ENCODE results near the gene CD93.

CD93 gene

DNA sequence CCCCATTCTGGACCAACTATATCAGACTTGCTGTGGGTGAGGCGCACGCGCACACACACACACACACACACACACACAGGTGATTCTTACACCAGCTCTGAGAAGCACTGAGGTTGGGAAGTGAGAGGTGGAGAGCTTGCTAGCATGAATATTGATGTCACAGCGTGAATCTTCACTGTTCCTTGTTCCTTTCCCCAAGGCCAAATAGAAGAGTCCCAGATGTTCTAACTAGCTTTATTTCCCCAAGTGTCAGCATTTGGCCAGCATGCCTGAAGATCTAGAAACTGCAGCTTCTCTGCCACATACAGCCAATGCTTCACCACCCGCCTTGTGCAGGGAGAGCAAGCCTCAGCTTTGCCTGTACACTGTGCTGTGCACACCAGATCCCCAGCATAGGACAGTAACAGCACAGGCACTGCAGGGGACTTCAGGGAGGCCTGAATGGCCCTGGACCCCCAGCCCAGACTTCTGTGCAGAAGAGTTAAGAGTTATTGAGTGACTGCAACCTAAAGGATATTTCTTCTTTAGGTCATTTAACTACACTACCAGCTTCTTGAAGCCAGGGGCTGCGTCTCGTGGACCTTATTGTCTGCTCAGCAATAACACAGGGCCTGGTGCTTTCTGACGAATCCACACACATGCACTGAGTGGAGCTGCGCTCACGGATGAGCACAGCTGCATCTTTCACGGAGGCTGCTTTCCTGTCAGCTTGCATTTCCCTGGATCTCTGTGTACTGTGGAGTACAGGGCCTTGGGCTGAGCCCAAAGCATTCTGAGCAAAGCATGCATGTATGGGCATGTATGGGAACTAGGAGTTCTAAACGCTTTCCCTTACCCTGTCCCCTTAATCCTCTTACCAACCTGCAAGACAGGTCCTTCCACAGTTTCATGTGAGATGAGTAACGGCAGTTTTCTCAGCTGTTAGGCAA, 13.9 kb upstream of the CD93 start:
- DNase-seq = no peak

DNA sequence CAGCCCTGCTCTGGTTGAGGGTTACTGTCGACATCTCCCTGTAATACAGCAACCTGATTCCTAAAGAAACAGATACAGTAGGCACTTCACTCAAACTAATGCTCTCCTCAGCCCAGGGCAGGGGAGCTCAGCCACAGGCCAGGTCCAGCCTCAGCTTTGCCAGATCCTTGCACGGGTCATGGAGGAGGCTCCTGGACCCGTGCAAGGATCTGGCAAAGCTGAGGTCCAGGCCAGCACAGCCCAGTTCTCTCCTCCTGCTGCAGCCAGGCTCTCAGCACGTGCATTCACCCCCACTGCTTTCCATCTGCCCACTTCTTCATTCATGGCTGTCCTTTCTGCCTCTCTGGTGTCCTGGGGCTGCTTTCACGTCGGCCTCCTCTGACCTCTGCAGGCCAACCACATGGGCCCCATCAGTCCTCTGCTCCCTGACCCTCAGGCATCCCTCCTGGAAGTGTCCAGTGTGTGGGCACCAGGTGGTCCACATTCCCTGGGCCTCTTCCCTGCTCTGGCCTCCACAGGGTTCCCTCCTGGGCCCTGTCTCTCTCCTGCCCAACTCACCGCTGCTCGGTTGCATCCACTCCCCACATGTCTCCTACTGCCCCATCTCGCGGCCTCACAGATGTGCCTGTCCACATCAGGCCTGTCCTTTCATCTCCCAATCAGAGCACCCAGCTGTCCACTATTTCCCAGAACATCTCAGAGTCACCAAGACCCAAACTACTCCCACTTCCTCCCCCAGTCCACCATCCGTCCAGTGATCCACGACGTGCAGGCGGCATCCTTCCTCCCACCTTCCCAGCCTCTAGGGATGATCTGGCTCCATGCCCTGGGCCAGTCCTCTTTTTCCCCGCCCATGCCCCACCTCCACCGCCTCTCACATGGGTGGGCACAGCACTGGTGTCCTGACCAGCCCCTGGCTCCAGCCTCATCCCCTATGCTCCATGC, 11.8 kb upstream of the CD93 start:
- DNase-seq = peak; percentile 35

DNA sequence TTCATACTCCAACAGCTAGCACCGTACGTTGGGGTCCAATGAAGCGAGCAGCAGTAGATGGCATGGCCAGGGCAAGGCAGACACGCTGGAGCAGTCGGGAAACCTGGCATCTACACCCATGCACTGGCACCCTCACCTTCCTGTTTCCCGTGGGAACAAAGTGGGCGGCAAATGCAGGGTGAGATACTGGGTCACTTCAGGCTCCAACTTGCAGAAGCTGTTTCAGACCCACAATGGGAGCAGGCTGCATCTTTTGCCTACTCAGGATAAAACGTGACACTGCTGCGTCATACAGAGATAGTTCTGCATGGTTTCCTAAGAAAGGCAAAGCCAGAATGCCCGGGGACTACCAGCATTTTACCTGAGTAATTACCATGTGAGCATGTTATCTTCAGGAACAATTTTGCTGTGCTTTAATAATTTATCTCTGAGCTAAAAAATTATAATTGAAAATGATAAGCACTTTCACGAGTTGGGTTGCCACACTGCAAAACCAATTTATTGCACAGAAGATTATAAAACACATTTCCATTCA, 10.9 kb upstream of the CD93 start:
- DNase-seq = no peak

DNA sequence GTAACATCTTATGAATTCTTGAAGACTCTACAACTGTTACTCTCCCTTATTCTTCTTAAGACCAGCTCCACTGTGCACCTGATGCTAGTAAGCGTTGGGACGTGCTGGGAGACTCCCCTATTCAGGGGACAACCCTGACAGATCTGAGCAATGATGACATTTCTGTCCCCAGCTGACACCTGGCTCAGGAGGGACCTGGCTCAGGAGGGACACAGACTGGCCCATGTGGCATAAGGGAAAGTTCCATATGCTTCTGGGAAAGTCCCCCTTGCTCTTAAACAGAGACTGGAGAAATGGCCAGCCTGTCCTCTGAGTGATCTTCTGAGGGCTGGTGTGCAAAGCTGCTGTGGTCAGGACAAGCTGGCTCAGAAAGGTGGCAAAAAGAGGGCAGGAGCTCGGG, 10.0 kb upstream of the CD93 start:
- DNase-seq = no peak

DNA sequence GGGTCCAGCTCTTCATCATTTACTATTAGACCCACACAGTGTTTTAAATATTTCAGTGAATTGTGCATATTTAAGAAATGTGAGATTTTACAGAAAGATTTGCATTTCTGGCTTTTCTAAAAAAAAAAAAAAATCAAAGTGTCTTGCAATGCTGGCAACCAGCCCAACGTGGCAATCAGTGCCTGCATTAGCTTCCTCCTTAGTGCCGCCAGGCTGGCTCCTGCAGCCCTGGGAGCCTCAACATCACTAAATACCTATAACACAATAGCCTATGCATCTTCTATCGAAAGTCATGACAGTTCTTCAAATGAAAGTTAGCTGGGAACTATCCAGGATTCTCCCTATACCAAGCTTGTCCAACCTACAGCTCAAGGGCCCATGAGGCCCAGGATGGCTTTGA, 9.4 kb upstream of the CD93 start:
- DNase-seq = no peak

DNA sequence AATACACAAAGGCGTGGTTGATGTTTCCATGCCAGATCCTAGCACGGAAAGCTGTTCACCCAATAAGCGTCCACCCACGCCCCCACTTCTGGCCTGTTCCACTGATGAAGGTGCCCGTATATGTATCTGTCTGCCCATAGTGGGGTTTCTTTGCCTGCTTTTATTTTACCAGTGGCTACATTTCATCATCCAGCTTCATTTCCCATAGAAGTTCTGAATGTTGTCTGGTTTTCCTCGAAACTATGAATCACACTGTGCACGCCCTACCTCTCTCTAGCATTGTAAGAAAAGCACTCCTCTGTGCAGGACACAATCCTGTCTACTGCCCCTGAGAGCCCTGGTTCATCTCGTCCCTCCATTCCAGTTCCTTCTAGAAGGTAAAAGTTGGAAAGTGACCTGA, 8.8 kb upstream of the CD93 start:
- peak; percentile 36 for DNase-seq

DNA sequence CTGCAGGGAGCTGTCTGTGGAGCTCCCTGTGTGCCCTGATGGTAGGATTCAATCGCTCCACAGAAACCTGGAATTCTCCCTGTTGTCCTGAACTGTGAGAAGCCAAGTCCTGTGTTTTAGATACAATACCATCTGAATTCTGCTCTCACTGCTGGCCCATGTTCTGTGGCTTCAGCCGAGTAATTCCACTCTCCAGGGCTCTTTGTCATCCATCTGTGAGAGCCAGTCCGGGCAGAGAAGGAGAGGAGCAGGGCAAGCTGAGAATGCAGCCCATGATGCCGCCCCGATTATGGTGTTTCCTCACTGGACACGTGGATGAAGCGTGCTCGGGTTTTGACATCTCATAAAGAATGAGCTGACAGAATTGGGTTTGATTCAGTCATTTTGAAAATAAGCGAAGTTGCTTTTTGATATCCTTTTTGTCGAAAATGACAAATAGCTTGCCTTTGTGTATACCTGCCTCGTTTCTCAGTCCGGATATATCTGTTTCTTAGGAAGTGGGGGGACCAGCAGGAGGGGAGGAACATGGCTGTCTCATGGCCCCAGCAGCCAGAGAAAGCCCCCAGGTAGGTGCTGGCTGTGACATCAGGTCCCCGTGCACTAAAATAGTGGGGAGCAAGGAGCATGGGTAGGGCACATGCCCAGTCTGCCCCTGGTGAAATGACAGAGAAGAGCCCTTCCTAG, 8.2 kb upstream of the CD93 start:
- DNase-seq = no peak

DNA sequence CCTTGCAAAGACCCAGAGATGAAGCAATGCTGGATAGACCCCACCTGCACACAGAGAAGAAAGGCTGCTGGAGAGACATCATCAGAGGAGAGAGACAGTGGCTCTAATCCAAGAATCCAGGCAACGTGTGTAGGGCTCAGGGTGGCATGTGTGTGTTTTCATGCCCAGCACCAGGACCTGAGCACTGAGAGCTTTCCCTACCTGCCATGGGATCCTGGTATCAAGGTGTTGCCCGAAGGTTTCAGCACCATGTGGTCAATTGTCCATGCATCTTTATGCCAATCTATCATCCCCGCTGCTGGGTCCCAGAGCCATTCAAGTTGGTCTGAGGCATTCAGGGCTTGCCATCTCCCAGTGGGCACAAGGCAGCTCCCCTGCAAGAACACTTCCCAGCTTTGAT, 7.5 kb upstream of the CD93 start:
- DNase-seq = no peak

DNA sequence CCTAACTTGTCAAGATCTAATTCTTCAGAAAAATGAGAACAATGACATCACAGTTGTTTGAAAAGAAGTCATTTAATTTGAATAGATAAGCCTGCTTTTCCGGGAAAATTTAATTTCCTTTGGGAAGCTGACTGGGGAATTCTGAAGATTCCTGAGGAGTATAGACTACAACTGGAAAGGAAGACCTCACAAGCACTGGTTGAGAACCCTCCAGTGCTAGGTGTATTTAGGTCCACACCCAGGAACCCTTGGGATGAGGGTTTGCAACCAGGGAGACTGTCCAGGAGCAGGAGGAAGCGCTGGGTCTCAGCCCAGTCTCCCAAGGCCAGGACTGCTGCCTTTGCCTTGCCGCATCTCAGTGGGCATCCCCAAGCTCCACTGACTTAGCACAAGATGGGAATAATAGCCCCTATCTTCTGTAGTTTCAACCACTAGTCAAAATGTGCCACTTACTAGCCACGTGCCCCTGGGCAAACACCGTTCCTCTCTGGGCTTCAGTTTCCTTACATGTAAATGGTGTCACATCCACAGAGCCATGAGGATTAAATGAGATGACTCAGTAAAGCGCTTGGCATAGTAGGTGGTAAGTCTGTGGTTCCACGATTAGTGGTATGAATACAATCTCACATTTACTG, 6.9 kb upstream of the CD93 start:
- DNase-seq = no peak

DNA sequence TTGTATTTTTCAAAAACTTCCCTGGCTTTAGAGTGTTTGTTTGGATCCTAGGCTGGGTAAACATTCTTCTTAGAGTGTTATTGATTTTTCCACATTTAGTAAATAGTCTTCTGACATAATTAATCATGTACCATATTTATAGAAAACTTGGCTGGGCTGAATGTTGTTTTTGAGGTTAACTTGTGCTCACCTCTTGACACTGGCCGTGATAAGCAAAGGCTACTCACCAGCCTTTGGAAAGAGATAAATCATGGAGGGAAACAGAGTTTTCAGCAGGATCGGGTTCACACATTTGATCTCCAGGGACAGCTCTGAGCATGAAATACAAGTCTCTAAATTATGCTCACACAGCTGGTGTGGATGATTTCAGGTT, 6.2 kb upstream of the CD93 start:
- DNase-seq = no peak

DNA sequence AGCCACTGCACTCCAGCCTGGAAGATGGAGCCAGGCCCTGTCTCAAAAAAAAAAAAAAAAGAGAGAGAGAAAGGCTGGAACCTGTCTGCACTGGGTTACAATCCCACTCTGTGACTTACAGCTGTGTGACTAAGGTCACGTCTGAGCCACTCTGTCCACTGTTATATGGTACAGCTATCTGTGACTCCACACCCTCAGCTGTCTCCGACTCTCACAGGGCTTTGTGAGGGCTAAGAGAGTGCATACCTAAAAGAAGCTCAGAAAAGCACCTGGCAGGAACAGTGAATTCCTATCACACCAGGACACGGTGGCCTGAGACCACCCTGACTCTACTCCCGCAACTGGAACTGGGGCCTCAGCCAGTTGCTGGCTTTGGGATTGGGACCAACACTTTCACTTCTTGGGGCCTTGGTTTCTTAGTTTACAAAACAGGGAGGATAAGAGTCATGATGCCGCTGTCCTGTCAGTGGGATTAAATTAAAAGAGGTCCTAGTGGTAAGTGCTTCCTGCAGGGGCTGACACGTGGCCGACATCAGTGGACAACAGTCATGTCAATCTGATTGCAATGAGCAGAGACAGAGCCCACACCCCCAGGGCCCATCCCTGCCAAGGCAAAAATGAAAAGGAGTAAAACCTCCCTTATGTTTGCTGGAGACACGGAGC, 5.7 kb upstream of the CD93 start:
- DNase-seq = no peak

DNA sequence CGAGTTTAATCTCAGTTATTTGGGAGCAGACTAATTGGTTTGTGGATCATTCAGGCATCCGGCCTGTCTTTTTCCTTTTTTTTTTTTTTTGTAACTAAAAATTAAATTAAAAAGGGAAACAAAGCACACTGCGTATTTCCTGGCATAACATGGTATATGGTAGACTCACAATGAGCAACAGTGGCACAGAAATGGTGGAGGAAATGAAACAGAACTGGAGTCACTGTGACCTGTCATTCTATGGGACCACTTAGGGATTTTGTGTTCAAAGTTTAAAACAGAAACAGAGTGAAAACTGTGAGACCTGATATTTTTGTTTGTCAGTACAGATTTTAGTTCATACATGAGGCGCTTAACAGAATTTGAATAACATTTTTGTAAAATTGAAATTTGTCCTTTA, 4.8 kb upstream of the CD93 start:
- DNase-seq = peak; percentile 31

DNA sequence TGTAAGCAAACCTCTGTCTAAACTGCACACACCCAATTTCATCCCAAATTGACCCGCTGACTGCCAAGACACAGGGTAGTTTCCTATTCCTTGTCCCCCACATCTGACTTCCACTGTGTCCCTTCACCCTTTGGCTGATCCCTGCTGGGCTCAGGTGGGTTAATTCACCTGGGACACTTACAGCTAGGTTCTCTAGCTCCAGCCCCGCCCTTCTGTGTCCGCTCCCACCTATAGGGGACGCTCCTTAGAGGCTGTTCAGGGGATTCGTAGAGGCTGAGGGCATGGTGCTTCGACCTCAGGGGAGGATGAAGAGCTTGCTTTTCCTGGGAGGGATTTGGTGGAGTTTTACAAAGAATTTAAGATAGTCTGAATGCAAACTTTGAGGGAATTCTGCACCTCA, 4.0 kb upstream of the CD93 start:
- DNase-seq = no peak

DNA sequence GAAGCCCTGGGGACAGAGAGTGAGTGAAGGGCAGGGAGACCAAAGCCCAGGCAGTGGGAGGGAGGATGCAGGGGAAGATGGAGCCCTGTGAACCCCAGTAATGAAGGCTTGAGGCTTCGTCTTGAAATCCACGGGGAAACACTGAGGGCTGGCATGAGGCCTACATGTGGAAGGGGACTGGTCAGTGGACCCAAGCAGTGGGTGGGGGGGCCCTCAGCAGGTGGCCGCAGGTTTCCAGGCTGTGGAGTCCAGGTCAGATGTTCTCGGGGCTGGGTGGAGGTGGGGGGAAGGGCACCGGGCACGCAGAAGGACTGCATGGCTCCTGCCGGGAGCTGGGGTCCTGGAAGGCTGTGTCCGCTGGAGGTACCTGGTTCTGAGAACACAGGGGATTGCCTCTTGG, 2.7 kb upstream of the CD93 start:
- DNase-seq = no peak

DNA sequence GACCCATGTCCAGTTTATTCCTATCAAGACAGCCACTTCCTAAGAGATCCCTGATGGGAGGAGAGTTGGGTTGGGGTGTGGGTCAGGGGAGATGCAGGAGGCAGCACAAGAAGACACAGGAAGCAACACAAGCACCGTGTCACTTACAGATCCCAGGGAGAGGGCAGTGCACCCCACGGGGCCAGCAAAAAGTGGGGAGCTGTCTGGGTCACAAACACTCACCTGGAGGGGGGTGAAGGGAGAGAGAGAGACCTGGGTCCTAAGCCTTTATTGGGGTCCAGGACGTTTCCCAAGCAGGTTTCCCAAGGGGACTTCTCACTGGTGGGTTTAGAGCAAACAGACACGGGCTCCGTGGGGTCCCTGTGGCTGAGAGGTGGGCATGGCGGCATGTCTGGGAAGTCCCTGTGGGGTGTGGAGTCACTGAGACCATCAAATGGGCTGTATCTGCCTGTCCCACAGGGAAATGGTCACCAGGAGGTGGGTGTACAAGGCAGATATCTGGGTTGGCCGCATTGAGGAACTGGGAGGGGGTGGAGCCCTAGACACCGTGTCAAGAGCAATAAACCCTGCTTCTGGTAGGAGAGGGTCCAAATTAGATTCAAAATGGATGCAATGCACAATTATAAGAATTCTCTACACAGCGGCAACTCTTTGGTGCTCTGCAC, 1.6 kb upstream of the CD93 start:
- DNase-seq = peak; percentile 55

DNA sequence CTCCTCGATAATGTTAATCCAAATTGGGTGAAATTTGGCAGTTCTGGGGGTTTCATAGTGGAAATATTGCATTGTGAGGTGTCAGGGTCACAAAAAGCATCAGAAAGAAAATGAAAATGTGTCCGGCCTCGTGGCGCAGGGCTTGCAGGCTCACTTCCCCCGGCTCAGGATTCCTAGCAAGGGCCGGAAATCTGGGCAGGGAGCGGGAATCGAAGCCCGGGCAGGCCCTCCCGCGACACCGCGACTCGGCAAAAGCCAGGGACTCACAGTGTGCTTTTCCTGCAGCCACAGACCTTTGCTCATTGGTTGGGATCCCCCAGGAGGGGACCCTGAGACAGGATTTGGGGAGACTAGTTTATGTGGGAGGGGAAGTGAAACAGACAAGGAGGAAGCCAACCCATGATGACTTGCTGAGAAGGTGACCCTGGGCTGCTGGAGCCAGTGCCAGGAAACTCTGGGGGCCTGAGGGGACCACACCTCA, 847 bp upstream of the CD93 start:
- peak; percentile 87 for DNase-seq

DNA sequence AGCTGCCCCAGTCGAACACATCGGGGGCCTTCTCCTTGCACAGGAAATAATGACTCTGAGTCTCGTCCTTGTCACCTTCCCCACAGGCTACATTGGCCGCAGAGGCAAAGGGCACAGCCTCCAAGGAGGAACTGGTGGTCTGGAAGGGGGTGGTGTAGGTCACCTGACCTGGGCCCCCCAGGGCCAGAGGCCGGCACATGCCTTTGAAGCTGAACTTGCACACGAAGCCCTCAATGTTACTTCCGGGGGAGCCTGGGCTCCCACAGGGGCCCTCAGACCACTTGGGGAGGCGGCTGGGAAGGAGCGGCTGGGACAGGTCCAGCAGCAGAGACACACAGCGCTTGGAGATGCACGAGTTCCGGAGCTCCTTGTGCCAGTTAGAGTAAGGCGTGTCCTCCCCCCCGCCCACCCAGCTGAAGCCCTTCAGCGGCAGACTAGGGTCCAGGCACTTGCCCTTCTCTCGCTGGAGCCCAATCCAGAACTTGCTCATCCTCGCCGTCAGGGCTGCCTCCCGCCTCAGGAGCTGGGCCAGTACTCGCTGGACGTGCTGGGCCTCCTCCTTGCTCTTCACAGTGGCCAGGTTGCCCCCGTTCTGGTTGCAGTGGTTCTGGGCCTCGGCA, 578 bp downstream of the CD93 start:
- DNase-seq = no peak

DNA sequence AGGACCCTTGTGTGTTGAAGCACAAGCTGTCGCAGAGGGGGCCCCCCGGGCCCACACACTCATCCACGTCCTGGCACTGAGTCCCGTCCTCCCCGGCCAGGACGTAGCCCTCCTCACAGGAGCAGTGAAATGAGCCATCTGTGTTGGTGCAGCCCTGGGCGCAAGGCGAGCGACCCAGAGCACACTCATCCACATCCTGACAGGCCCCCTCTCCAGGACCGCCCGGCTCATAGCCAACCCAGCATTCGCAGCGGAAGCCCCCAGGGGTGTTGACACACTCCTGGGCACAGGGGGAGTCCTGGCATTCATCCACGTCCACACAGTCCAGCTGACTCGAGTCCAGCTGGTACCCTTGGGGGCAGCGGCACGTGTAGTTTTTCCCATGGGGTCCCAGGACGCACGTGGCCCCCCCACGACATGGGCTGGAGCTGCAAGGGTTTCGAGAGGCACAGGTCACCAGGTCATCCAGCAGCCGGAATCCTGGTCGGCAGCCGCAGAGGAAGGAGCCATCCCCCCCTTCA, 1.2 kb downstream of the CD93 start:
- no peak for DNase-seq

DNA sequence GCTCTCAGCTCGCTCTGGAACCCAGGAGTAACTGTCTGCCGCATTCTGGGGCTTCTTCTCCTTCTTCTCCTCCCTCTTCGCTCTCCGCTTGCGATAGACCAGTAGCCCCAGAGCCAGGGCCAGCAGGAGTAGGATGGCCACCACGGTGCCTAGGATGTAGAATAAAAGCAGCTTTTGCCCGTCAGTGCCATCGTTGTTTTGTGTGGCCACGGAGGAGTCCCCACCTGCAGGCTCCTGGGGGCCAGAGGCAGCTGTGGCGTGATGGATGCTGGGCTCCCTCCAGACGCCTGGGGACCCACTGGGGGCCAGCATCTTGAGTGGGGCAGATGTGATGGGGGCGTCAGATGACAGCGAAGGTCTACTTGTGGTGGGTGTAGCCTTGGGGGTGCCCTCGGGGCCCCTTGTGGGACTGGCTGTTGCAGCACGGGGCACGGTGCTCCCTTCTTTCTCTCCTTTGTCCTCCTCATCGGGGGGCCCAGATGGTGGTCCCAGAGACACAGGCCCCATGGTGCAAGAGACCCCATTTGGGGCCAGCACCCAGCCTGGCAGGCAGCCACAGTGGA, 1.8 kb downstream of the CD93 start:
- DNase-seq = no peak

DNA sequence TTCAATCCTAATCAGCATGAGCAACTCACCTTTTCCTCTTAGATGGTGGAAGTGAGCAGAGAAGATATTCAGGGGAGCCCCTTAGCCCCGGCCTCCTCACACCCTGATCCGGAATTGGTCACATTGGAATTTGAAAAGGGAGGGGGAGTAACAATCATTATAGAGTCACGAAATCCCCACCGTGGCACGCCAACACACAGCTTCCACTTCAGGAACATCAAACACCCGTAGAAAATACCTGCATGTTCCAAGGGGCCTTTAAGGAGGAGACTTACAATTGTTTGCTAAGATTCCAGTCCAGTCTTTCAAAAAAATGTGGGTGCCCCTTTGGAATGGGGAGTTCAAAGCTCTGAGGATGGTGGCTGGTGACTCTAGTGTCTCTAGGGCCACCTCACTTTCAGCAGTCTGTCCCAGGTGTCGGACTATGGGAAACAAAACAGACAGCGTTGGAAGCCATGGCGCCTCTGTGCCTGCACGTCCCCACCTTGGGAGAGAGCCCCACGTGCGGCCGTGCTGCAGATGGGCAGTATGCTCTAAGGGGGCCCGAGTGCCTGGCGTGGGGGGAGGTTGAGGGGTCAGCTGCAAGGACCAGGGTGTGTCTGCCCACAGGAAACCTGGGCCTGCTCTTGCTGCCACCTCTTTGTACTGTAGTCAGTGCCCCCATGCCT, 2.4 kb downstream of the CD93 start:
- no peak for DNase-seq
